ENCODE results near the gene HELZ. TPM values are rescaled to one million over a fixed set of nuclear protein-coding genes. Genes with fewer than 3 reads are reported as not detected.
A peak's percentile ranks its signal among the peaks of the same experiment; 100 is the strongest.

The HELZ gene
- total and polyA plus RNA-seq, 2 experiments from 2014 or later = 23.9 to 25.4 TPM

GRCh38 chr17:67212714-67213417 lies 32.1 kb downstream of the HELZ start:
- H3K4me1 ChIP-seq (ENCODE audit: insufficient read depth) = peaks cover 29% of the 10 kb centered on the region
- H3K9me3 ChIP-seq (ENCODE audit: low read depth) = no peaks in the 10 kb centered on the region
- in situ Hi-C loops (cut with MboI) = no loop called here
- H3K27ac ChIP-seq = peak overlapping the region; percentile 68
- no peak overlapping the region for H2AFZ ChIP-seq
- peak overlapping the region; percentile 68 for H3K4me2 ChIP-seq (ENCODE audit: unreplicated experiment)
- 6 to 15% methylated on average over 9 of the region's 9 CpGs for WGBS, 2 experiments (ENCODE audit: low coverage in 1 of 2, low lambda C conversion rate in 2 of 2, missing lambda C conversion rate in 2 of 2)
- H3K9me2 ChIP-seq (ENCODE audit: insufficient read depth) = no peaks in the 10 kb centered on the region
- H3K9ac ChIP-seq = peak overlapping the region; percentile 24
- peaks cover 14% of the 10 kb centered on the region for H3K36me3 ChIP-seq (ENCODE audit: low read depth)
- H3F3A ChIP-seq (ENCODE audit: insufficient read depth) = peaks cover 26% of the 10 kb centered on the region
- TF ChIP-seq EZH2phosphoT487 (IDR thresholded peaks at IDR 0.05; ENCODE audit: insufficient read depth, low read depth) (no peak), EZH2 (IDR thresholded peaks at IDR 0.05; ENCODE audit: insufficient read depth, poor library complexity, severe bottlenecking) (no peak)
- H3K27me3 ChIP-seq (replicated peaks; ENCODE audit: insufficient read depth) = no peaks in the 10 kb centered on the region
- peaks cover 75% of the 10 kb centered on the region for H3K79me2 ChIP-seq (ENCODE audit: insufficient read depth)
- peak; percentile 76 for DNase-seq
- peak overlapping the region; percentile 24 for H3K4me3 ChIP-seq
- peaks cover 5% of the 10 kb centered on the region; the same call in 1 of the 2 replicates for H4K20me1 ChIP-seq (ENCODE audit: insufficient read depth)

DNA sequence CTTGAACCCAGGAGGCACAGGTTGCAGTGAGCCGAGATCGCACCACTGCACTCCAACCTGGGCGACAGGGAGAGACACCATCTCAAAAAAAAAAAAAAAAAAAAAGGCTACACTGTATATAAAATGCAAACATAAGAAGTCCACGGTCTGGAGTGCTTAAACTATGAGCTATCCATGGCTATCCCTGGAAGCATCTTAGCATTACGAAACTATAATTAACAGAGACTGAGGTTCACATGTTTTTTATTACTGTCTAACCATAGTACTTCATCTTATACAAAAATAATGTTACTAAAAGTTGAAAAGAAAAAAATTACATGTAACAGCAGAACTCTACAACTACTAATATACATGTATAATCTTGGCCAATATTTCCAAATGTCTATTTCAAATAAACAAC lies 32.8 kb downstream of the HELZ start:
- Histone ChIP-seq H3K36me3 (ENCODE audit: low read depth) (peaks cover 8% of the 10 kb centered on the region), H3K27me3 (replicated peaks; ENCODE audit: insufficient read depth) (no peaks in the 10 kb centered on the region), H3K27ac (peak overlapping the region; percentile 68), H3K4me3 (peak overlapping the region; percentile 24), H2AFZ (no peak overlapping the region), H3F3A (ENCODE audit: insufficient read depth) (peaks cover 26% of the 10 kb centered on the region), H3K9me2 (ENCODE audit: insufficient read depth) (no peaks in the 10 kb centered on the region), H3K79me2 (ENCODE audit: insufficient read depth) (peaks cover 75% of the 10 kb centered on the region), H3K4me1 (ENCODE audit: insufficient read depth) (peaks cover 29% of the 10 kb centered on the region), H4K20me1 (ENCODE audit: insufficient read depth) (peaks cover 5% of the 10 kb centered on the region; the same call in 1 of the 2 replicates), H3K9me3 (ENCODE audit: low read depth) (no peaks in the 10 kb centered on the region), H3K9ac (no peak overlapping the region; the same call in 1 of the 2 replicates), H3K4me2 (ENCODE audit: unreplicated experiment) (peak overlapping the region; percentile 68)
- 54 to 64% methylated on average over 4 to 5 of the region's 5 CpGs for WGBS, 2 experiments (ENCODE audit: low coverage in 1 of 2, low lambda C conversion rate in 2 of 2, missing lambda C conversion rate in 2 of 2)
- DNase-seq = peak; percentile 63
- in situ Hi-C loops (cut with MboI) = no loop called here
- TF ChIP-seq EZH2phosphoT487 (IDR thresholded peaks at IDR 0.05; ENCODE audit: insufficient read depth, low read depth) = no peak
- TF ChIP-seq EZH2 (IDR thresholded peaks at IDR 0.05; ENCODE audit: insufficient read depth, poor library complexity, severe bottlenecking) = no peak

GRCh38 chr17:67211742-67212141 lies 33.3 kb downstream of the HELZ start:
- Histone ChIP-seq H3K27me3 (replicated peaks; ENCODE audit: insufficient read depth) (no peaks in the 10 kb centered on the region), H3K9me3 (ENCODE audit: low read depth) (no peaks in the 10 kb centered on the region), H3K36me3 (ENCODE audit: low read depth) (peaks cover 4% of the 10 kb centered on the region; the same call in 1 of the 2 replicates), H3F3A (ENCODE audit: insufficient read depth) (peaks cover 26% of the 10 kb centered on the region), H3K9ac (no peak overlapping the region), H2AFZ (no peak overlapping the region), H3K4me2 (ENCODE audit: unreplicated experiment) (peak overlapping the region; percentile 68), H3K79me2 (ENCODE audit: insufficient read depth) (peaks cover 72% of the 10 kb centered on the region), H3K27ac (peak overlapping the region; percentile 68; the same call in 1 of the 2 replicates), H3K9me2 (ENCODE audit: insufficient read depth) (no peaks in the 10 kb centered on the region), H4K20me1 (ENCODE audit: insufficient read depth) (peaks cover 5% of the 10 kb centered on the region; the same call in 1 of the 2 replicates), H3K4me1 (ENCODE audit: insufficient read depth) (peaks cover 29% of the 10 kb centered on the region), H3K4me3 (no peak overlapping the region)
- TF ChIP-seq EZH2 (IDR thresholded peaks at IDR 0.05; ENCODE audit: insufficient read depth, poor library complexity, severe bottlenecking) = no peak
- TF ChIP-seq EZH2phosphoT487 (IDR thresholded peaks at IDR 0.05; ENCODE audit: insufficient read depth, low read depth) = no peak
- peak; percentile 59 for DNase-seq
- in situ Hi-C loops (cut with MboI) = no loop called here
- WGBS, 2 experiments (ENCODE audit: low coverage in 1 of 2, low lambda C conversion rate in 2 of 2, missing lambda C conversion rate in 2 of 2) = 94 to 96% methylated on average over 5 of the region's 5 CpGs

DNA sequence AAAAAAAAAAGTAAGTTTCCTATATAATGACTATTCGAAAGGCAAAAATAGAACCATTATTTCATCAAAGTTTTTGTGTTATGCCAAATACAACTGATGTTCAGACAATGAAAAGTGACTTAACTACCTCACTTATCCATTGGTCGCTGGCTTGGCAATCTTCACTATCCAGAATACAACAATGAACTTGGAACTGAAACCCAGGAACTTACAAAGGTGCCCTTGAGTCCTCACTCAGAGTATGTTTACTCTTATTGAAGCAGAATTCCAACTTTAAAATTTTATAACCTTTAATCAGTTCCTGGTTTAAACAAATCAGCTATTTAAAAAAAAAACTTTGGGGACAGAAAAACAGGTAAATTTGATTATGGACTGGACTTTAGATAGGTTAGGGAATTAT lies 34.1 kb downstream of the HELZ start:
- Histone ChIP-seq H2AFZ (no peak overlapping the region), H3K4me2 (ENCODE audit: unreplicated experiment) (no peak overlapping the region), H3K9me2 (ENCODE audit: insufficient read depth) (no peaks in the 10 kb centered on the region), H3K9me3 (ENCODE audit: low read depth) (no peaks in the 10 kb centered on the region), H3F3A (ENCODE audit: insufficient read depth) (peaks cover 26% of the 10 kb centered on the region), H3K79me2 (ENCODE audit: insufficient read depth) (peaks cover 72% of the 10 kb centered on the region), H3K4me1 (ENCODE audit: insufficient read depth) (peaks cover 29% of the 10 kb centered on the region), H3K36me3 (ENCODE audit: low read depth) (peaks cover 4% of the 10 kb centered on the region; the same call in 1 of the 2 replicates), H3K27me3 (replicated peaks; ENCODE audit: insufficient read depth) (no peaks in the 10 kb centered on the region), H4K20me1 (ENCODE audit: insufficient read depth) (peaks cover 5% of the 10 kb centered on the region; the same call in 1 of the 2 replicates), H3K4me3 (no peak overlapping the region), H3K27ac (no peak overlapping the region), H3K9ac (no peak overlapping the region)
- TF ChIP-seq EZH2phosphoT487 (IDR thresholded peaks at IDR 0.05; ENCODE audit: insufficient read depth, low read depth) = no peak
- TF ChIP-seq EZH2 (IDR thresholded peaks at IDR 0.05; ENCODE audit: insufficient read depth, poor library complexity, severe bottlenecking) = no peak
- 96 to 100% methylated on average over 2 of the region's 2 CpGs for WGBS, 2 experiments (ENCODE audit: low coverage in 1 of 2, low lambda C conversion rate in 2 of 2, missing lambda C conversion rate in 2 of 2)
- no peak for DNase-seq
- in situ Hi-C loops (cut with MboI) = no loop called here
